ENCODE data around the gene HMGN1.

HMGN1 gene

GRCh38 chr21:39332175-39332574, 16.7 kb downstream of the HMGN1 start:
- no peak for DNase-seq (ENCODE audit: extremely low read depth, low read depth)
- TF ChIP-seq, protein P1, sequence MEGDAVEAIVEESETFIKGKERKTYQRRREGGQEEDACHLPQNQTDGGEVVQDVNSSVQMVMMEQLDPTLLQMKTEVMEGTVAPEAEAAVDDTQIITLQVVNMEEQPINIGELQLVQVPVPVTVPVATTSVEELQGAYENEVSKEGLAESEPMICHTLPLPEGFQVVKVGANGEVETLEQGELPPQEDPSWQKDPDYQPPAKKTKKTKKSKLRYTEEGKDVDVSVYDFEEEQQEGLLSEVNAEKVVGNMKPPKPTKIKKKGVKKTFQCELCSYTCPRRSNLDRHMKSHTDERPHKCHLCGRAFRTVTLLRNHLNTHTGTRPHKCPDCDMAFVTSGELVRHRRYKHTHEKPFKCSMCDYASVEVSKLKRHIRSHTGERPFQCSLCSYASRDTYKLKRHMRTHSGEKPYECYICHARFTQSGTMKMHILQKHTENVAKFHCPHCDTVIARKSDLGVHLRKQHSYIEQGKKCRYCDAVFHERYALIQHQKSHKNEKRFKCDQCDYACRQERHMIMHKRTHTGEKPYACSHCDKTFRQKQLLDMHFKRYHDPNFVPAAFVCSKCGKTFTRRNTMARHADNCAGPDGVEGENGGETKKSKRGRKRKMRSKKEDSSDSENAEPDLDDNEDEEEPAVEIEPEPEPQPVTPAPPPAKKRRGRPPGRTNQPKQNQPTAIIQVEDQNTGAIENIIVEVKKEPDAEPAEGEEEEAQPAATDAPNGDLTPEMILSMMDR (IDR thresholded peaks at IDR 0.05; ENCODE audit: low read depth, low read length): no peak

GRCh38 chr21:39330001-39330400, 18.9 kb downstream of the HMGN1 start:
- DNase-seq (ENCODE audit: extremely low read depth, low read depth): no peak
- TF ChIP-seq, protein P1 (IDR thresholded peaks at IDR 0.05; ENCODE audit: low read depth, low read length): no peak

DNA sequence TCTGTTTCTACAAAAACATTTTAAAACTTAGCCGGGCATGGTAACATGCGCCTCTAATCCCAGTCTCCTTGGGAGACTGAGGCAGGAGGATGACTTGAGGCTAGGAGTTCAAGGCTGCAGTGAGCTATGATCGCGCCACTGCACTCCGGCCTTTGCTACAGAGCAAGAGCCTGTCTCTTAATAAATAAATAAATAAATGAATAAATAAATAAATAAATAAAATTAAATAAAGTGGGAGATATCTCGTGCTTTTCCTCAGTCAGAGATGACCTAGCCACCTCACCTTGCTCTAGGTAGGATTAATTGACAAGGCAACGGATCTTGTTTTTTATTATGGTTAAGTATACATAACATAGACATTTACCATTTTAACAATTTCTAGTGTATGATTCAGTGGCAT, 21.2 kb downstream of the HMGN1 start:
- no peak for DNase-seq (ENCODE audit: extremely low read depth, low read depth)
- TF ChIP-seq, protein P1 (IDR thresholded peaks at IDR 0.05; ENCODE audit: low read depth, low read length): no peak

DNA sequence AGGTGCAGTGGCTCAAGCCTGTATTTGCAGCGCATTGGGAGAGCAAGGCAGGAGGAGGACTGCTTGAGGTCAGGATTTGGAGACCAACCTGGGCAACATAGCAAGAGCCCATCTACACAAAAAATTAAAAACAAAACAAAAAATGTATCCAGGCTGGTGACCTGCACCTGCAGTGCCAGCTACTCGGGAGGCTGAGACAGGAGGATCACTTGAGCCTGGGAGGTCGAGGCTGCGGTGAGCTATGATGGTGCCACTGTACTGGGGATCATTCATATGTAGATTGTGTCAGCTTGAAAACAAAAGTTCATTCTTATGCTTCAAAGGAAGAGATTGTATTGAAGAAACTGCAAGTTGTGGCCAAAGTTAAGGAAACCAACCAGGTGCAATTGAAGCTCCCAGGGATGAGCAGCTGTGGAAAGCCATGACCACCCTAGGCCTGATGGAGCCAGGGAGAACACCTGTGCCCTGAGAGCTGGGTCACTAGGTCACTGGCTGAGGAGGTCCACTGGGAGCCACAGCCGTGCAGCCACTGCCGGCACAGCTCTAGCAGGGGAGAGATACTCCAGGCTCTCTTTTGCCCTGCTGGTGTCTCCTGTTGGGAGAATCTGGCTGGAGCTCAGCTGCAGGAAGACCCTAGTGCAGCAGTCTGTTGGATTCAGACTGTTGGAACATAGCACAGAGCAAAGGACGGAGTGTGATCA, 22.1 kb downstream of the HMGN1 start:
- TF ChIP-seq, protein P1 (IDR thresholded peaks at IDR 0.05; ENCODE audit: low read depth, low read length): no peak
- DNase-seq (ENCODE audit: extremely low read depth, low read depth): no peak

- TF ChIP-seq, protein P1 (IDR thresholded peaks at IDR 0.05; ENCODE audit: low read depth, low read length): no peak
- DNase-seq (ENCODE audit: extremely low read depth, low read depth): no peak
Observed at GRCh38 chr21:39325458-39325857, 23.4 kb downstream of the HMGN1 start.

DNA sequence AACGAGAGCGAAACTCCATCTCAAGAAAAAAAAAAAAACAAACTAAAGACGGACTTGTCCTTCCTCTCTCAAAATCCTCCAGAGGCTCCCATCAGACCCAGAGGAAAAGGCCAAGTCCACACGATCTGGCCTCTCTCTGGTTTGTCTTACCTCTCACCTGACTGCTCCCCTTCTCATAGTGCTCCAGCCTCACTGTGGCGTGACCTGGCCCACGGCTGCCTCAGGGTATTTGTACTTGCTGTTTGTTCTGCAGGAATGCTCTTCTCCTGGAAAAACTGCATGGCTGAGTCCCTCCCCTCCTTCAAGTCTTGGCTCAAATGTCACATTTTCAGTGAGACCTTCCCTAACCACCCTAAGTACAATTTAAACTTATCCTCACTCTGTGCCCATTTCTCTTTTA, 27.5 kb downstream of the HMGN1 start:
- no peak for DNase-seq (ENCODE audit: extremely low read depth, low read depth)
- TF ChIP-seq, protein P1 (IDR thresholded peaks at IDR 0.05; ENCODE audit: low read depth, low read length): no peak

DNA sequence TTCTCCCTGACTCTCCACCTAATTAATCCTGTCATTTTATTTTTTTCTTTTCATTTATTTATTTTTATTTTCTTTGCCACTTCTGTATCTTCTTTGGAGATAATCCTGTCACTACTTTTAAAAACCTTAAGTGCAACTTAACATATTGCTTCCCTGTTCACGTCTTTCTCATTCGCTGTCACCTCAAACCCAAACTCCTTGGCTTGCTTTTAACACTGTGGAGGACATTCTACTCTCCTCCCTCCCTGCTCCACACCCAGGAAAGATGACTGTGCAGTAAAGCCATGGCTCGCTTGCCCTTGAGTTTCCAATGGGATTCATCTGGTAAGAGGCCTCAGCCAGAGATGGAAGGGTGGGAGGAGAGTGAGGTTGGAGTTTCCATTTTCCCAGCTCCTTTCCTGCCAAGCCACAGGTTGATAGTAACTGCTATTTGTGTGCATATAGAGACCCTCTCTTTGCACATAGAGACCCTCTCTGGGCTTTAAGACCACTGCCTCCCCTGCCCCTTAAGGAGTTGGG, 29.0 kb downstream of the HMGN1 start:
- DNase-seq (ENCODE audit: extremely low read depth, low read depth): no peak
- TF ChIP-seq, protein P1 (IDR thresholded peaks at IDR 0.05; ENCODE audit: low read depth, low read length): no peak

Data from AG09319 (cell line).